SK-N-SH treated with all-trans-retinoic acid at 6 μM for 48 hours (cell line): ENCODE results near the gene TRIM65.

Experiments
- ARNTL ChIP-seq: fragments of 450-650 bp; formaldehyde crosslinking; IDR thresholded peaks from 2 replicates; pipeline ENCODE4 v1.5.0; 2020; ENCODE audit warnings: low read depth, mild to moderate bottlenecking, moderate library complexity, borderline replicate concordance
- CREB5 ChIP-seq: fragments of 250-450 bp; sonication (Bioruptor Pico); IDR thresholded peaks from 2 replicates; pipeline ENCODE4 v1.5.1; 2020; ENCODE audit warnings: low read depth, mild to moderate bottlenecking, moderate library complexity
- CSRNP3 ChIP-seq: fragments of 250-450 bp; sonication (Bioruptor Pico); IDR thresholded peaks from 2 replicates; pipeline ENCODE4 v1.5.1; 2021; ENCODE audit warnings: mild to moderate bottlenecking, moderate library complexity
- ISL1 ChIP-seq: fragments of 250-450 bp; sonication (Bioruptor Pico); IDR thresholded peaks from 2 replicates; pipeline ENCODE4 v2.1.2; 2022; ENCODE audit warnings: mild to moderate bottlenecking, moderate library complexity
- PPARA ChIP-seq: fragments of 250-450 bp; sonication (Bioruptor Pico); IDR thresholded peaks from 2 replicates; pipeline ENCODE4 v1.5.0; 2020; ENCODE audit warnings: mild to moderate bottlenecking, borderline replicate concordance
- RARB ChIP-seq: fragments of 250-450 bp; sonication (Bioruptor Pico); IDR thresholded peaks from 2 replicates; pipeline ENCODE4 v1.8.0; 2021; ENCODE audit warnings: mild to moderate bottlenecking, moderate library complexity
- SNAI2 ChIP-seq: fragments of 250-450 bp; sonication (Bioruptor Pico); IDR thresholded peaks from 2 replicates; pipeline ENCODE4 v1.5.0; 2020; ENCODE audit warnings: mild to moderate bottlenecking, moderate library complexity
- TSHZ2 ChIP-seq: fragments of 250-450 bp; sonication (Bioruptor Pico); IDR thresholded peaks from 2 replicates; pipeline ENCODE4 v1.5.0; 2020; ENCODE audit warnings: mild to moderate bottlenecking, moderate library complexity
- ZFP30 ChIP-seq: fragments of 450-650 bp; formaldehyde crosslinking; IDR thresholded peaks from 2 replicates; pipeline ENCODE4 v1.5.0; 2022; ENCODE audit warnings: mild to moderate bottlenecking, moderate library complexity
- TF ChIP-seq, protein P1 (sequence below): fragments of 250-450 bp; sonication (Bioruptor Pico); IDR thresholded peaks from 2 replicates; pipeline ENCODE4 v1.8.0; 2020; ENCODE audit warnings: mild to moderate bottlenecking, moderate library complexity, borderline replicate concordance

DNA sequence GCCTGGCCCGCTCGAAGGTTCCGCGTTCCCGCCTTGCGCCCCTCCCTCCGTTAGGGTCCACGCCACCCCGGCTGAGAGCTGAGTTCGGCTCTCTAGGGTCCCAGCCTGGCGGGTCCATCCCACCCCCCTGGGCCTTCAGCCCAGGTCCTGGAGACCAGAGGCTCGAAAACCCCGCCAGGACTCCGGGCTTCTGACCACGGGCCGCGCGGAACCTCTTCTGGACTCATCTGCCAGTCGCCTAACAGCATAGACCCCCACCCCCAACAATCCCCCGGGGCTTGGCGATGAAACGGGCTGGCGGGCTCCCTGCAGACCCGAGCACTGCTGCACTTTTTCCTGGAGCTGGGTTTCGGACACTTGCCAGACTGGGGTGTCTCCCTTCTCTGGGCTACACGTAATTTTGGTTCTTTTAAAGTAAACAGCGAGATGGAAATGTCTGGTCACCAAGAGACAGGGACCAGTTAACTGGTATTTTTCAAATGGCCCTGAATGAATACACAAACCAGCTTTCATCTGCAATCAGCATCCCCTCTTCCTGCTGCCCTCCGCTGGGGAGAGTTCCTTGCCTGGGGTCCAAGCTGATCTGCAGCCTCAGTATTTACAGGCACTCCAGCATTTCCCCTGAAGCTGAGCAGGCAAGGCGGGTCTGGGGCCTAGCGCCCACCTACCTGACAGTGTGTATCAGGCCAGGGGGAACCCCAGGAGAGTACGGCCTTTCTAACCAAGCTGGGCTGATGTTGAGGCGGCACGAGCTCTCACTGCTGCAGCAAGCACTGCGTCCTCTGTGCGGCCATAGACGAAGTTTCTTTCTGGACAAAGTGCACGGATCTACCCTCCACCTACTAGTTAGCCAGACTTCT is 639 bp upstream of the TRIM65 start:
- TF ChIP-seq CREB5 (CRISPR knock-in tag) (no peak), PPARA (no peak), ARNTL (no peak), CSRNP3 (CRISPR knock-in tag) (no peak), SNAI2 (CRISPR knock-in tag) (no peak), ISL1 (no peak), TSHZ2 (CRISPR knock-in tag) (no peak), ZFP30 (no peak), RARB (CRISPR knock-in tag) (no peak)
- TF ChIP-seq, protein P1, sequence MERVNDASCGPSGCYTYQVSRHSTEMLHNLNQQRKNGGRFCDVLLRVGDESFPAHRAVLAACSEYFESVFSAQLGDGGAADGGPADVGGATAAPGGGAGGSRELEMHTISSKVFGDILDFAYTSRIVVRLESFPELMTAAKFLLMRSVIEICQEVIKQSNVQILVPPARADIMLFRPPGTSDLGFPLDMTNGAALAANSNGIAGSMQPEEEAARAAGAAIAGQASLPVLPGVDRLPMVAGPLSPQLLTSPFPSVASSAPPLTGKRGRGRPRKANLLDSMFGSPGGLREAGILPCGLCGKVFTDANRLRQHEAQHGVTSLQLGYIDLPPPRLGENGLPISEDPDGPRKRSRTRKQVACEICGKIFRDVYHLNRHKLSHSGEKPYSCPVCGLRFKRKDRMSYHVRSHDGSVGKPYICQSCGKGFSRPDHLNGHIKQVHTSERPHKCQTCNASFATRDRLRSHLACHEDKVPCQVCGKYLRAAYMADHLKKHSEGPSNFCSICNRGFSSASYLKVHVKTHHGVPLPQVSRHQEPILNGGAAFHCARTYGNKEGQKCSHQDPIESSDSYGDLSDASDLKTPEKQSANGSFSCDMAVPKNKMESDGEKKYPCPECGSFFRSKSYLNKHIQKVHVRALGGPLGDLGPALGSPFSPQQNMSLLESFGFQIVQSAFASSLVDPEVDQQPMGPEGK (CRISPR knock-in tag), result no peak
